SK-N-MC (cell line): Measurements from ENCODE around the gene TJP1.

Source experiments
- DNase-seq: peaks from one replicate; pipeline ENCODE4 v3.0.0-alpha.2; 2011; ENCODE audit warnings: low read depth, low spot score
- H3K27ac ChIP-seq: fragments of 200-600 bp; sonication (generic); 2 replicates; pipeline ENCODE4 v1.5.1; 2016; ENCODE audit warnings: mixed run types
- H3K36me3 ChIP-seq: fragments of 200-600 bp; sonication (generic); 2 replicates; pipeline ENCODE4 v1.6.1; 2017; ENCODE audit warnings: antibody characterized with exemption, low read length, mixed read lengths; ENCODE audit not compliant: insufficient read depth
- H3K4me3 ChIP-seq: fragments of 200-600 bp; sonication (generic); 2 replicates; pipeline ENCODE4 v1.5.1; 2016
- H3K9ac ChIP-seq: fragments of 200-600 bp; sonication (generic); 2 replicates; pipeline ENCODE4 v1.8.0; 2017; ENCODE audit warnings: mixed run types, mixed read lengths; ENCODE audit not compliant: insufficient read length
- H3K9me3 ChIP-seq: fragments of 200-600 bp; sonication (generic); 2 replicates; pipeline ENCODE4 v1.6.1; 2017; ENCODE audit warnings: low read depth, mild to moderate bottlenecking, antibody characterized with exemption, low read length, moderate library complexity, mixed read lengths
- EZH2 ChIP-seq: fragments of 200-600 bp; sonication (generic); IDR thresholded peaks from one replicate; pipeline ENCODE4 v1.6.1; 2017; ENCODE audit warnings: antibody characterized with exemption
- FOXP2 ChIP-seq: optimal IDR thresholded peaks from 2 replicates; pipeline ENCODE3; 2011; ENCODE audit warnings: mild to moderate bottlenecking, moderate library complexity; ENCODE audit not compliant: insufficient read depth; ENCODE audit errors: extremely low read length, control extremely low read depth
- POLR2AphosphoS5 ChIP-seq: IDR thresholded peaks from 2 replicates; pipeline ENCODE4 v1.6.1; 2012; ENCODE audit warnings: mild to moderate bottlenecking, low read depth, low read length, borderline replicate concordance

TJP1 gene

DNA sequence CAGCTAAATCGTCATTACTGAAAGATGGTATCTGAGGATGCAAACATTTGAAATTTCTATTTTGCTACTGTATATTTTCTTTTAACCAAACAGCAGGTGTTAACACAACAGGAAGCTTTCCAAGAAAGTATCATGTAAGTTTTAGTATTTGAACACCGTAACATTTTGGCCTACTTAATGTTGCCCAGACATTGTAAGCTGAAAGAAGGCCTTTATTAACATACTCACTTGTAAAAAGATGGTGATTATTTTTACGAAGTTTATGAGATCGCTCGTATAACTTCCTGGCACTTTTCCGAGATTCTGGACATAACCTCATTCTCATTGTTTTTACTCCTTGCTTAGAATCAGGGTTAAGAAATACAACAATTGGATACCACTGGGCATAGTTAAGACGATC lies 95.7 kb downstream of the TJP1 start:
- Histone ChIP-seq H3K9me3 (no peaks in the 10 kb centered on the region), H3K4me3 (no peak overlapping the region), H3K9ac (no peak overlapping the region), H3K27ac (no peak overlapping the region), H3K36me3 (no peaks in the 10 kb centered on the region)
- TF ChIP-seq FOXP2 = no peak
- no peak for TF ChIP-seq EZH2
- no peak for TF ChIP-seq POLR2AphosphoS5
- DNase-seq = no peak

DNA sequence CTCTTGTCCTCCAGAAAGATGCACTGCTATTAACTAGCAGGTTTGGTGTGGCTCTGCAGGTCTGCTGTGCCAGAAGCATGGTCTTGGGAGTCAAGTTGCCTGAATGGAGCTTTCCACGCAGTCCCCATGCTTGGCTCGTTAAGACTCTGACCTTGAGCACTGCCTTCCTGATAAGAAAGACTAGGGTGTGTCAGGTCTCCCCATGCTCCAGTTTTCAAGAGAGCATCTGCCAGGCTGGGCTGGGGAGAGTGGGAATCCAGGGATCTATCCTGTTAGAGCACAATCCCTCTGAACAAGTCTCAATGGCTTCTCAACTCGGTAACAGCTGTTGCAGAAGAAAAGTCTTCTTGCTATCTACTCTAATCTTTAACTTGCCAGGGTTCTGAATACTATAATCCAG lies 98.2 kb downstream of the TJP1 start:
- Histone ChIP-seq H3K9ac (no peak overlapping the region), H3K36me3 (no peaks in the 10 kb centered on the region)
- no peak for DNase-seq

DNA sequence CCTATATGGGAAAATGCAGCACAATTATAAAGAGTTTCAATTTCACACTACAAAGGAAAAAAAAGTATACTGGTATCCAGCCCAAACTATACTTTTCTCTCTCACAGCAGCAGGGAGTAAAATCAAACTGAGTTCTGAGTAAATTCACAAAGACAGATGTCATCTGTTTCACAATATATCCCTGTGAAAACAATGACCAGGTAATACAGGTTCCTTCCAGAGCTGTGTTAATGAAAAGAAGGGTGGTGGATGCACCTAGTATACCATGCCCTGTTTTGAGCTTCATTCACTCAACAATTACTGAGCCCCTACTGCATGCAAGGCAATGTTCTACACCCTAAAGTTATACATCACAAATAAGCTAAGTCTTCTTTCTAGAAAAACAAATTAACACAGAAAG lies 108.5 kb downstream of the TJP1 start:
- Histone ChIP-seq H3K27ac (no peak overlapping the region), H3K9ac (no peak overlapping the region), H3K9me3 (no peaks in the 10 kb centered on the region), H3K36me3 (no peaks in the 10 kb centered on the region), H3K4me3 (no peak overlapping the region)
- TF ChIP-seq POLR2AphosphoS5 (no peak), EZH2 (no peak), FOXP2 (no peak)
- no peak for DNase-seq

More for the DNA sequence above, 98.2 kb downstream of the TJP1 start:
- no peak for TF ChIP-seq FOXP2
- TF ChIP-seq EZH2 = no peak
- TF ChIP-seq POLR2AphosphoS5 = no peak
- Histone ChIP-seq H3K27ac (no peak overlapping the region), H3K4me3 (no peak overlapping the region), H3K9me3 (no peaks in the 10 kb centered on the region)

DNA sequence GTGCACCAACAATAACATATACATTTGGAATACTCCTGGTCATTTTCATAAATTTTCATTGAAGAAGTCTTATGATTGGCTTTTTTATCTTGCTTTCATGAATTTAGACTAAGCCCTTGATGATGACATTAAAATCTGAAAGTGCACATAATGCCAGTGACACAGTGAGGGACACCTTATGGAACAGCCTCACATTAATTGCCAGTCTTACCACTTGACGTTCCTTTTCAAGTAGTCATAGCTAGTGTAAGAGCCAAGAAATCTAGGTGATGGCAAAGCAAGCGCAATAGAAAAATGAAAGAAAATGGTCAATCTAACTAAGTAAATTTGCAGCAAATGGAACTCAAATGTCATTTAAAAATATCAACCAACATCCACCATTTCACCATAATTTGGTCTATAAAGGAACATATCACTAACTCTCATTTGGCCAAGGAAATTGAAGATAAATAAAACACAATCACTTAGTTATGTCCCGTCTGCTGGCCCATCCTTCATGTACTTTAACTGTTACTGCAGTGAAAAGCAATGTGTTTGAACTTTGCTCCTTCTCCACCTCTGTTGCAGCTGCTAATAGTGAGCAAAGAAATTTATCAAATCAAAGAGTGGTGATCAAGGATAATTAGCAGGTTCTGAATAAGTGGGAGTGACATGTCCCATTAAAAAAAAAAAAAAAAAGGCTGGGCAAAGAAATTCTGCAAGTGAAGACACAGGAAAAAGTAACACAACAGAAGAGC lies 110.0 kb downstream of the TJP1 start:
- no peak overlapping the region for H3K27ac ChIP-seq
- H3K9me3 ChIP-seq = no peaks in the 10 kb centered on the region
- no peak for DNase-seq
- TF ChIP-seq FOXP2 (no peak), EZH2 (no peak), POLR2AphosphoS5 (no peak)
- no peaks in the 10 kb centered on the region for H3K36me3 ChIP-seq
- no peak overlapping the region for H3K4me3 ChIP-seq
- H3K9ac ChIP-seq = no peak overlapping the region

DNA sequence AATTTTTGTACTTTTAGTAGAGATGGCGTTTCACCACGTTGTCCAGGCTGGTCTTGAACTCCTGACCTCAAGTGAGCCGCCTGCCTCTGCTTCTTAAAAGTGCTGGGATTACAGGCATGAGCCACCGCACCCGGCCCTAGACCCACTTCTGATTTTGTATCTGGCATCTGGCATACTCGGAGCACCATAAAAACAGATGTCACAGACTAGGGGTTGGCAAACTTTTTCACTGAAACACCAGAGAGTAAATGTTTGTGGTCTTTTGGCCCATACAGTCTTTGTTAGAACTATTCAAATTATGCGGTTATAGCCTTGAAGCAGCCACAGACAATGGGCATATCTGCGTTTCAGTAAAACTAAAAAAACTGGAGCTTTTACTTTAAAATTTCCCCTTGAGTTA lies 110.7 kb downstream of the TJP1 start:
- DNase-seq = no peak
- H3K36me3 ChIP-seq = no peaks in the 10 kb centered on the region
- H3K9ac ChIP-seq = no peak overlapping the region
- TF ChIP-seq POLR2AphosphoS5 = no peak
- TF ChIP-seq EZH2 = no peak
- no peak for TF ChIP-seq FOXP2
- no peaks in the 10 kb centered on the region for H3K9me3 ChIP-seq
- H3K27ac ChIP-seq = no peak overlapping the region
- no peak overlapping the region for H3K4me3 ChIP-seq

DNA sequence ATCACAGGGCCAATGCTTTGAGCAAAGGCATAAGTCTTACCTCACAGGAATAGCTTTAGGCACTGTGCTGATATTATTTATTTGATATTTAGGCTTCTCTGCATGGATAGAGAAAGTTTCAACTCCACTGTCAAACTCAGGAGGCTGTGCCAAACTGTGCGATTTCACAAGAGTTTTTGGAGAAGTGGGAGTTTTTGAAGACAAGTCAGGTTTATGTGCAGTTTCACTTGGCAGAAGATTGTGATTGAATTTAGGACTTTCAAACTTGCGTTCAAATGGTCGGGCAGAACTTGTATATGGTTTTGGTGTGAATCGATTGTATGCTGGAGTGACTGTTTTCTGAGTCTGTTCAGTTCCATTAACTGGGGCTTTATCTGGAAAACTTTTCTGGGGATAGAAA lies 113.7 kb downstream of the TJP1 start:
- Histone ChIP-seq H3K9me3 (no peaks in the 10 kb centered on the region), H3K4me3 (no peak overlapping the region), H3K9ac (no peak overlapping the region), H3K36me3 (no peaks in the 10 kb centered on the region), H3K27ac (no peak overlapping the region)
- TF ChIP-seq FOXP2 = no peak
- TF ChIP-seq POLR2AphosphoS5 = no peak
- no peak for TF ChIP-seq EZH2
- no peak for DNase-seq

DNA sequence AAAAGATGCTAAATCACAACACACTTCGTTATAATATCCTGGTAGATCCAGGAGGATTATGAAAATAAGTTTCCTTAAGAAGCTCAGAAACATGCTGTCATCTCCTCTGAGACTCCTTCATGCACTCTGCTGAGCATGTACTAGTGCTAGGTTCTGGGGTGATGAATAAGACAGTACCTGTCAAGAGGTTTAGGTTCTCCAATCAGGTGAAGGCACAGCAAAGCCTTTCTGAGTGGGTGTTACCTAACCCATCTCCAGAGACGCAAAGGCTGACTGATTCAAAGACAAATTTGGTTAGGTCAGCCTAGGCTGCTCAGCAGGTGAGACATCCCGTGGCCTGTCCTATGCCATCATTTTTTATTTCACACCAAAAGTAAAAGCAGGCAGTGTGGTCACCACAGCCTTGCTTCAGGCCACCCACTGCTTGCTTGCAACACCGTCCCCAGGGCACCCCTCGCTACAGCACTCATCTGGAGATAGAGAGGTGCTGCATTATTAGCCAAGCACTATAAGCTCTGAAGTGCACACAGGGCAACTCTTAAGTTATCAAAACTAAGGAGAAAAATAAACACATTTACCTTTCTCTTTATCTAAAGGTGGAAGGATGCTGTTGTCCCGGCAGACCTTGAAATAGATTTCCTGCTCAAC lies 117.2 kb downstream of the TJP1 start:
- Histone ChIP-seq H3K4me3 (no peak overlapping the region), H3K36me3 (no peaks in the 10 kb centered on the region), H3K9ac (no peak overlapping the region), H3K27ac (no peak overlapping the region), H3K9me3 (no peaks in the 10 kb centered on the region)
- TF ChIP-seq EZH2 (no peak), POLR2AphosphoS5 (no peak), FOXP2 (no peak)
- no peak for DNase-seq

DNA sequence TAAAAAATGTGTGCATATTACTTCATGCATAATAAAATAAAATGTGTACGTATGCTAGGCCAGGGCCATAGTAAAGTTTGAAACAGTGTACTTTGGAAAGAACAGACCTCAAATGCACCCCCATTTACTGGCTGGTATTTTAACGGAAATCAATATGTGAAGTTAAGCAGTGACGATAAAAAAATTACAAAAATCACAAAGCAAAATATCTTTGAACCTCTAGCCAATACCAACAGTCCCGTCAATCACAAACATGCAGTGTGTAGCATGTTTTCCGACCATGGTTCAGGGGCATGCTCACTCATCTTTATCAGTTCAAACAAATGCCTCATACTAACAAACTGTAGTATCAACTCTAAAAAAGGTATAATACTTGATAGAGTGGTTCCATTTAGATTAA lies 121.1 kb downstream of the TJP1 start:
- TF ChIP-seq EZH2 (no peak), POLR2AphosphoS5 (no peak), FOXP2 (no peak)

More for the DNA sequence above, 121.1 kb downstream of the TJP1 start:
- no peak overlapping the region for H3K9ac ChIP-seq
- no peaks in the 10 kb centered on the region for H3K9me3 ChIP-seq
- no peak overlapping the region for H3K27ac ChIP-seq
- no peak overlapping the region for H3K4me3 ChIP-seq
- no peak for DNase-seq
- H3K36me3 ChIP-seq = no peaks in the 10 kb centered on the region
